NT2/D1 (cell line): Measurements from ENCODE around the gene PLAC9.
"Not testable (repeated sequence)": the region's sequence is repeated elsewhere in the genome, so short reads cannot be mapped to it uniquely, and the experiment has no call there.

Experiments
- DNase-seq: peaks from one replicate; pipeline ENCODE4 v3.0.0-alpha.2; 2011; ENCODE audit warnings: low read depth, low spot score
- H3K27me3 ChIP-seq: 2 replicates; pipeline ENCODE4 v1.6.0; 2011; ENCODE audit warnings: mild to moderate bottlenecking; ENCODE audit not compliant: insufficient read length, insufficient read depth
- H3K36me3 ChIP-seq: 2 replicates; pipeline ENCODE4 v1.6.1; 2011; ENCODE audit warnings: mild to moderate bottlenecking, low read length, mixed read lengths; ENCODE audit not compliant: insufficient read depth, insufficient read length
- H3K4me1 ChIP-seq: 2 replicates; pipeline ENCODE4 v1.5.1; 2011; ENCODE audit not compliant: insufficient read depth, insufficient read length
- H3K4me3 ChIP-seq: 2 replicates; pipeline ENCODE4 v1.5.1; 2011; ENCODE audit warnings: low read depth; ENCODE audit not compliant: insufficient read length
- H3K9ac ChIP-seq: 2 replicates; pipeline ENCODE4 v1.6.0; 2011; ENCODE audit warnings: low read depth; ENCODE audit not compliant: insufficient read length
- H3K9me3 ChIP-seq: 2 replicates; pipeline ENCODE4 v1.5.1; 2011; ENCODE audit warnings: mild to moderate bottlenecking, low read length; ENCODE audit not compliant: insufficient read depth
- SUZ12 ChIP-seq: IDR thresholded peaks from 2 replicates; pipeline ENCODE4 v1.6.1; 2011; ENCODE audit not compliant: insufficient read length, insufficient read depth; ENCODE audit errors: extremely low read depth
- YY1 ChIP-seq: IDR thresholded peaks from 2 replicates; pipeline ENCODE4 v1.6.1; 2011; ENCODE audit not compliant: insufficient read length, insufficient read depth
- ZNF274 ChIP-seq: IDR thresholded peaks from 2 replicates; pipeline ENCODE4 v1.6.1; 2011; ENCODE audit warnings: mild to moderate bottlenecking, low read depth, low read length

PLAC9 gene

DNA sequence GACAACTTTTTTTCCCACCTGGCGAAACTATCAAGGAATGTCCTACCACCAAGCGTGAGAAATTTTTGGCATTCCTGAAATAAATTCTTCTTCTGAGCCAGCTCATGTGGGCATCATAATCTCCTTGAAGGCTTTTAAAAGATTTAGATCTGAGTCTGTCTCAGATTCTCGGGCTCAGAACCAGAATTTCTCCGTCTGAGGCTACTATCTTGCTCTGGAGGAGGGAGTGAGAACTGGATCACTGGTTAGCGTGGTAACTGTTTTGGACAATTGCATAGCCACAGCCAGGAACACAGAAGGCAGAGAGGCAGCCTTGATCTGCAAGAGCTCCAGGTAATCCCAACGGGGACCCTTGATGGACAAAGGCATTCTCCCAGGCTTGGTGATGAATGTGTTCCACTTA, 1.0 kb upstream of the PLAC9 start:
- Histone ChIP-seq H3K27me3 (peaks cover 32% of the 10 kb centered on the region), H3K4me3 (no peak overlapping the region), H3K36me3 (no peaks in the 10 kb centered on the region), H3K9ac (no peak overlapping the region), H3K4me1 (no peaks in the 10 kb centered on the region), H3K9me3 (no peaks in the 10 kb centered on the region)
- no peak for DNase-seq
- no peak for TF ChIP-seq SUZ12
- no peak for TF ChIP-seq ZNF274
- no peak for TF ChIP-seq YY1

DNA sequence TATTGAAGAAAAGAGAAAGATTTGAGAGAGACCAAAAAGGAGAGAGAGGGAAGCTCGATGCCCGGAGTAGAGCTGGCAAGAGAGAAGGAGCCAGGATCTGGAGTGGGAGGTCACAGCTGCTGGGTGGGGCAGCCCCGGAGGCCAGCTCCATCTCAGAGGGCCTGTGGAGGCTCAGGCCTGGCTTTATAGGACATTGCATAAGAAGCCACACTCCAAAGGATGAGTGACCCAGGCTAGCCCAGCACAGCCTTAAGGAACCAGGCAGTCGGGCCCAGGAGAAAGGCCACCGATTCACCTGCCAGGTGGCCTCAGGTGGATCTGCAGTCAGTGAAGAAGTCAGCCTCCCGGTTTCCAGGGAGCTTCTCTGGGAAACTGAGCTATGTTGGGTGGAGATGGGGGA, 676 bp downstream of the PLAC9 start:
- H3K36me3 ChIP-seq = no peaks in the 10 kb centered on the region
- H3K4me3 ChIP-seq = no peak overlapping the region
- no peaks in the 10 kb centered on the region for H3K4me1 ChIP-seq
- peaks cover 32% of the 10 kb centered on the region for H3K27me3 ChIP-seq
- H3K9me3 ChIP-seq = no peaks in the 10 kb centered on the region
- TF ChIP-seq ZNF274 (no peak), SUZ12 (no peak), YY1 (no peak)
- H3K9ac ChIP-seq = no peak overlapping the region
- no peak for DNase-seq

- not testable (repeated sequence) for H3K9ac ChIP-seq, H3K4me3 ChIP-seq, DNase-seq
These were observed 1.2 kb downstream of the PLAC9 start for GRCh38 chr10:80133687-80134086.

DNA sequence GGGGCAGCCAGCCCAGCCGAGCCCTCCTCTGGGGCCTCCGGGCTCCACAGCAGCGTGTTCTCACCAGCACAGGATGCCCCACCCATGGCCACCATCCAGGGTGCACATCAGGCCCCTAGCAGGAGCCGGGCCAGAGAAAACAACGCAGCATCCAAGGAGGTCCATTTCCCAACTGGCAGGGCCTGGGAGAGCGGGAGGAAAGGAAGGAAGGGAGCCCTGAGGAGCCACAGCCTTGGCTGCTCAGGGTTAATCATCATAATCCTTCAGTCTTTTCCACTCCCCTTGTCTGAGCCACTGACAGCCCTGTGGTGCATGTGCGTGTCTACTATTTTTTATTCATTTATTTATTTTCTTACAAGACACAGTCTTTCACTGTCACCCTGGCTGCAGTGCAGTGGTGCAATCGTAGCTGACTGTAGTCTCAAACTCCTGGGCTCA, 3.6 kb downstream of the PLAC9 start:
- Histone ChIP-seq H3K36me3 (no peaks in the 10 kb centered on the region), H3K27me3 (peaks cover 30% of the 10 kb centered on the region), H3K4me1 (no peaks in the 10 kb centered on the region), H3K9me3 (no peaks in the 10 kb centered on the region), H3K9ac (no peak overlapping the region), H3K4me3 (no peak overlapping the region)
- TF ChIP-seq SUZ12 (no peak), YY1 (no peak), ZNF274 (no peak)
- DNase-seq = no peak

More at GRCh38 chr10:80133687-80134086, 1.2 kb downstream of the PLAC9 start:
- H3K36me3 ChIP-seq, H3K4me1 ChIP-seq, H3K9me3 ChIP-seq: not testable (repeated sequence)
- H3K27me3 ChIP-seq = peaks cover 32% of the 10 kb centered on the region

GRCh38 chr10:80137031-80137862, 4.7 kb downstream of the PLAC9 start:
- TF ChIP-seq ZNF274 (no peak), SUZ12 (no peak), YY1 (no peak)
- H3K4me1 ChIP-seq = peaks cover 2% of the 10 kb centered on the region
- no peak for DNase-seq
- H3K9ac ChIP-seq = no peak overlapping the region
- H3K27me3 ChIP-seq = peaks cover 19% of the 10 kb centered on the region
- no peak overlapping the region for H3K4me3 ChIP-seq
- no peaks in the 10 kb centered on the region for H3K36me3 ChIP-seq
- no peaks in the 10 kb centered on the region for H3K9me3 ChIP-seq

DNA sequence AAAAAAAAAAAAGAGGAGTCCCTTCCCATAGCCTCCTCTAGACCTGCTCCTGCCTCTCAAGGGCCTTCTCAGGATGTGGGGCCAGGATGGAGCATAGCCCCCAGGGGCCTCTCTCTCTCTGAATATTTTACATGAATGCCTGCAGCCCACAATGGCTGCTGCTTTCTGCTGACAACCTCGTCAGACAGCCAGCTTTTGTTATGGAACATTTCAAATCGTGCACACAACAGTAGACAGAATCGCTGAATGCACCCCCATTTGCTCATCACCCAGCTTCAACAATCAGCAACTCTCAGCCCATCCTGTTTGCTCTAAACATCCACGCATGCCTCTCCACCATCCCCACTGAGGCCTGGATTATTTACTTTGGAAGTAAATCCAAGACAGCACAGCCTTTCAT, 5.4 kb downstream of the PLAC9 start:
- Histone ChIP-seq H3K27me3 (peaks cover 12% of the 10 kb centered on the region), H3K4me3 (no peak overlapping the region), H3K9ac (no peak overlapping the region), H3K4me1 (peaks cover 2% of the 10 kb centered on the region), H3K36me3 (no peaks in the 10 kb centered on the region), H3K9me3 (no peaks in the 10 kb centered on the region)
- DNase-seq = no peak
- TF ChIP-seq ZNF274 (no peak), YY1 (no peak)

GRCh38 chr10:80139265-80139664, 6.7 kb downstream of the PLAC9 start:
- no peak for DNase-seq
- H3K27me3 ChIP-seq = no peaks in the 10 kb centered on the region
- H3K4me3 ChIP-seq = no peak overlapping the region
- no peaks in the 10 kb centered on the region for H3K36me3 ChIP-seq
- TF ChIP-seq SUZ12 = no peak
- TF ChIP-seq ZNF274 = no peak
- TF ChIP-seq YY1 = no peak
- H3K9me3 ChIP-seq = no peaks in the 10 kb centered on the region
- H3K4me1 ChIP-seq = peaks cover 2% of the 10 kb centered on the region
- H3K9ac ChIP-seq = no peak overlapping the region

- Histone ChIP-seq H3K27me3 (no peaks in the 10 kb centered on the region), H3K36me3 (no peaks in the 10 kb centered on the region), H3K9ac (no peak overlapping the region), H3K4me1 (peaks cover 2% of the 10 kb centered on the region), H3K9me3 (no peaks in the 10 kb centered on the region), H3K4me3 (no peak overlapping the region)
- no peak for DNase-seq
- TF ChIP-seq ZNF274 (no peak), SUZ12 (no peak), YY1 (no peak)
These were observed 7.7 kb downstream of the PLAC9 start for GRCh38 chr10:80140251-80140650.
